Measurements from ENCODE around the gene OTUB1.

OTUB1 gene

GRCh38 chr11:63996512-63996911 is 10.3 kb downstream of the OTUB1 start:
- no peak for TF ChIP-seq ZNF274 (IDR thresholded peaks at IDR 0.05; ENCODE audit: low read depth, low read length)
- H3K4me3 ChIP-seq (ENCODE audit: low read length), result no peak overlapping the region

- TF ChIP-seq ZNF274 (IDR thresholded peaks at IDR 0.05; ENCODE audit: low read depth, low read length), result no peak
- H3K4me3 ChIP-seq (ENCODE audit: low read length), result no peak overlapping the region
Observed at GRCh38 chr11:63997104-63997700, 11.0 kb downstream of the OTUB1 start.

GRCh38 chr11:63997801-63998337 is 11.6 kb downstream of the OTUB1 start:
- H3K4me3 ChIP-seq (ENCODE audit: low read length), result no peak overlapping the region
- TF ChIP-seq ZNF274 (IDR thresholded peaks at IDR 0.05; ENCODE audit: low read depth, low read length), result no peak

- no peak overlapping the region for H3K4me3 ChIP-seq (ENCODE audit: low read length)
Observed at GRCh38 chr11:63998558-63999348, 12.5 kb downstream of the OTUB1 start.

GRCh38 chr11:63999349-64000025 is 13.2 kb downstream of the OTUB1 start:
- no peak for TF ChIP-seq ZNF274 (IDR thresholded peaks at IDR 0.05; ENCODE audit: low read depth, low read length)
- no peak overlapping the region for H3K4me3 ChIP-seq (ENCODE audit: low read length)

More at GRCh38 chr11:63998558-63999348, 12.5 kb downstream of the OTUB1 start:
- TF ChIP-seq ZNF274 (IDR thresholded peaks at IDR 0.05; ENCODE audit: low read depth, low read length), result no peak

- TF ChIP-seq ZNF274 (IDR thresholded peaks at IDR 0.05; ENCODE audit: low read depth, low read length), result no peak
- H3K4me3 ChIP-seq (ENCODE audit: low read length), result no peak overlapping the region
Observed at GRCh38 chr11:64000026-64000739, 13.9 kb downstream of the OTUB1 start.

- no peak for TF ChIP-seq ZNF274 (IDR thresholded peaks at IDR 0.05; ENCODE audit: low read depth, low read length)
- no peak overlapping the region for H3K4me3 ChIP-seq (ENCODE audit: low read length)
Observed at GRCh38 chr11:64000740-64001483, 14.7 kb downstream of the OTUB1 start.

GRCh38 chr11:64001484-64002420 is 15.5 kb downstream of the OTUB1 start:
- TF ChIP-seq ZNF274 (IDR thresholded peaks at IDR 0.05; ENCODE audit: low read depth, low read length), result no peak
- no peak overlapping the region for H3K4me3 ChIP-seq (ENCODE audit: low read length)

- TF ChIP-seq ZNF274 (IDR thresholded peaks at IDR 0.05; ENCODE audit: low read depth, low read length), result no peak
- no peak overlapping the region for H3K4me3 ChIP-seq (ENCODE audit: low read length)
Observed at GRCh38 chr11:64003807-64004589, 17.8 kb downstream of the OTUB1 start.

GRCh38 chr11:64004590-64004984 is 18.3 kb downstream of the OTUB1 start:
- no peak overlapping the region for H3K4me3 ChIP-seq (ENCODE audit: low read length)
- no peak for TF ChIP-seq ZNF274 (IDR thresholded peaks at IDR 0.05; ENCODE audit: low read depth, low read length)

- no peak overlapping the region for H3K4me3 ChIP-seq (ENCODE audit: low read length)
- TF ChIP-seq ZNF274 (IDR thresholded peaks at IDR 0.05; ENCODE audit: low read depth, low read length), result no peak
Observed at GRCh38 chr11:64005691-64006090, 19.5 kb downstream of the OTUB1 start.

GRCh38 chr11:64006398-64006797 is 20.2 kb downstream of the OTUB1 start:
- TF ChIP-seq ZNF274 (IDR thresholded peaks at IDR 0.05; ENCODE audit: low read depth, low read length), result no peak
- H3K4me3 ChIP-seq (ENCODE audit: low read length), result no peak overlapping the region

Measured in GM08714 (cell line).